Adipose tissue (tissue), 3 donors: Measurements from ENCODE around the gene ARHGAP24. TPM values are rescaled to one million over a fixed set of nuclear protein-coding genes. Genes with fewer than 3 reads are reported as not detected.
"Not testable (repeated sequence)": the region's sequence is repeated elsewhere in the genome, so short reads cannot be mapped to it uniquely, and the experiment has no call there.

Experiments used
- H3K27ac ChIP-seq: one replicate; pipeline ENCODE4 v1.5.1; 2013; ENCODE audit warnings: low read depth, low read length
- WGBS, 3 donors: extraction: QIAGEN DNeasy Blood & Tissue Kit; methylation state at CpG; one replicate each; pipeline ENCODE4 v1.1.7; 2013; 5-methylcytosine and 5-hydroxymethylcytosine counted together
- polyA plus RNA-seq, 3 donors: library from polyadenylated mRNA; stranded (reverse); fragments of 200-250 nt; gene quantifications; one replicate each; pipeline ENCODE4 v1.2.3, GENCODE V29; 2013
- donor health status: healthy with polysubstance abuse.
- donor health status: Bipolar disorder and iron deficiency.
- donor health status: healthy.

The ARHGAP24 gene
- polyA plus RNA-seq, 3 donors, result 7.9 to 10.3 (median 8.5) TPM

DNA sequence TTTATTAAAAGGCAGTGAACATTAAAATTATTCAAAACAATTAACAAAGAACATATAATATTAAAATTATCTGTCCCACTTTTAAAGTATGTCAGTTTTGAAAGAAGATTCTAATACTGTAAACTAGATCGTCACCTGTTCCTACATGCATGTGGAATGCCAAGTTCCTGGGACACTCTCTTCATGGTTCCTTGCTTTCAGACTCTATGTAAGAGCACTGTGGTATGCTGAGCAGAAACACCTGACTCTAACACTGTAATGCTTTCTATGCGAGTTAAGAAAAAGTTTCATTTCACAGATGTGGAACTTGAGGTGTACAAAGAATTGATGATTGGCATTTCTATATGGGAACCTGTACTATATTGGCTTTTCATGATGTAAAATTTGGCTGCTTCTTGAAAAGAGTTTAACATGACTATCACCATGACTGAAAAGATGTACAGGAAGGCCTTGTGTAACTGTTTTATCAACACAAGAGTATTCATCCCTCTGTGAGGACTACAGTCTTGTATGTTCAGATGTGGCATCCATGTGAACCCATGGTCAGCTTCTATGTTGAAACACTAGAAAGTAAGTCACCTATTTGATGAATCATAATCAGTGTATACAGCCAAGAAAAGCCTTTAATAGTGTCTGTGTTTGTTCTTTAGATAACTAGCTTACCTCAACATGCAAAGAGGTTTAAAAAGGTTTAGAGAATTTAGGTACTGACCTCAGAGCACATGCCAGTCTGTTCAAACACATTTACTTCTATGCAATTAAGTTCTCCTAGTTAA is 354.5 kb downstream of the ARHGAP24 start:
- no peak overlapping the region for H3K27ac ChIP-seq
- 42 to 72% (median 70%) methylated on average over 2 of the region's 2 CpGs for WGBS, 3 donors

DNA sequence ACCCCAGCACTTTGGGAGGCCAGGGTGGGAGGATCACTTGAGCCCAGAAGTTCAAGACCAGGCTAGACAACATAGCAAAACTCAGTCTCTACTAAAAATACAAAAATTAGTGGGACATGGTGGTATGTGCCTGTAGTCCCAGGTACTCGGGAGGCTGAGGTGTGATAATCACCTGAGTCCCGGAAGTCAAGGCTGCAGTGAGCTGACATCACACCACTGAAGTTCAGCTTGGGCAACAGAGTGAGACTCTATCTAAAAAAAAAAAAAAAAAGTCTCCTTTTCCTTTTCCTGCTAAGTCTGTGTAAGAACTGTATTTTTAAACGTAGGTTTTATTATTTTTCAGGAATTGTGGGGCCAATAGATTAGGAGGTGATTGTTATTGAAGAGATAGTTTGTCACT is 356.7 kb downstream of the ARHGAP24 start:
- WGBS, 3 donors, result 63 to 88% (median 86%) methylated on average over 3 of the region's 3 CpGs
- H3K27ac ChIP-seq, result no peak overlapping the region

DNA sequence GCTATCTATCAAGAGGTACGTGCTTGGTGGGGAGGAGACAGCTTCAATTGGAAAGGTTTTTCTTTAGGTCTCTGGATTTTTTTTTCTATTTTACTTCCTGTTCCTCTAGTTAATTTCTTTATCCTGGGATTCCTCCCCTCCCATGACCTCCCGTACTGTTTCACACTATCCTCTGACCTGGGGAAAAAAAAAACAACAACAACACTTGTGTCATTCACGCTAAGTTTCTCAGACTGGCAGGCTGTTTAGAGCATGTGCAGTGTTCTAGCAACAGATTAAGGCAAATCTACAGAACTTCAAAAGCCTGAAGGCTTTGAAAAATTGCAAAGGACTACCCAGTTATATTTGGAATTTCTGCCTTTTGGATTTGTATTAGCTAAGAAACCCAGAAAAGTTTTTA is 358.4 kb downstream of the ARHGAP24 start:
- H3K27ac ChIP-seq, result no peak overlapping the region
- 22 to 51% (median 41%) methylated on average over 3 of the region's 3 CpGs for WGBS, 3 donors

GRCh38 chr4:85834934-85835333 is 360.0 kb downstream of the ARHGAP24 start:
- WGBS, 3 donors, result 98% methylated on average over 6 of the region's 6 CpGs
- no peak overlapping the region for H3K27ac ChIP-seq

GRCh38 chr4:85836588-85837438 is 361.9 kb downstream of the ARHGAP24 start:
- 77 to 87% (median 83%) methylated on average over 3 of the region's 3 CpGs for WGBS, 3 donors
- no peak overlapping the region for H3K27ac ChIP-seq

GRCh38 chr4:85837439-85837733 is 362.4 kb downstream of the ARHGAP24 start:
- WGBS, 3 donors, result 48 to 74% (median 63%) methylated on average over 4 of the region's 4 CpGs
- H3K27ac ChIP-seq, result no peak overlapping the region

DNA sequence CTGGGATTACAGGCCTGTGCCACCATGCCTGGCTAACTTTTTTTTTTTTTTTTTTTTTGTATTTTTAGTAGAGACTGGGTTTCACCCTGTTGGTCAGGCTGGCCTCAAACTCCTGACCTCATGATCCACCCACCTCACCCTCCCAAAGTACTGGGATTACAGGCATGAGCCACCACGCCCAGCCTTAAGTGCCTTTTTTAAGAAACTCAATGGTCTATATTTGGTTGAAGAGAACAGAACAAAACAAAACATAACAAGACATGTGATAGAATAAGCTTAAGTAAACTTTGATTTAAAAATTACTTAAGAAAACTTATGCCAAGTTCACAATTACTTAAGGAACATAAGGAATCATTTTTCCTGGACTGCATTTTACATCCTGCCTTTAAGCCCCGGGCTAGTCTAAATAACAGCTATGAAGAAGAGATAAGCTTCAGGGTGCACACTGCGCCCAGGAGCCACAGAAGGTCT is 365.1 kb downstream of the ARHGAP24 start:
- 66 to 83% (median 79%) methylated on average over 3 of the region's 3 CpGs for WGBS, 3 donors
- not testable (repeated sequence) for H3K27ac ChIP-seq

- H3K27ac ChIP-seq, result no peak overlapping the region
- WGBS, 3 donors, result 41 to 53% (median 52%) methylated on average over 7 of the region's 7 CpGs
Measured at GRCh38 chr4:85842540-85842939, 367.6 kb downstream of the ARHGAP24 start.

DNA sequence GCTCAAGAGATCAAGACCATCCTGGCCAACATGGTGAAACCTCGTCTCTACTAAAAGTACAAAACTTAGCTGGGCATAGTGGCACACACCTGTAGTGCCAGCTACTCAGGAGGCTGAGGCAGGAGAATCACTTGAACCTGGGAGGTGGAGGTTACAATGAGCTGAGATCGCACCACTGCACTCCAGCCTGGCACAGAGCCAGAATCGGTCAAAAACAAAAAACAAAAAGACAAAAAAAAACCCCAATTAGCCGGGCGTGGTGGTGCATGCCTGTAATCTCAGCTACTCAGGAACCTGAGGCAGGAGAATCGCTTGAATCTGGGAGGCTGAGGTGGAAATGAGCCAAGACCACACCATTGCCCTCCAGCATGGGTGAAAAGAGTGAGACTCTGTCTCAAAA is 378.8 kb downstream of the ARHGAP24 start:
- WGBS, 3 donors, result 83 to 88% (median 83%) methylated on average over 6 of the region's 6 CpGs
- H3K27ac ChIP-seq, result not testable (repeated sequence)

GRCh38 chr4:85854546-85854945 is 379.6 kb downstream of the ARHGAP24 start:
- H3K27ac ChIP-seq, result no peak overlapping the region
- WGBS, 3 donors, result 69 to 96% (median 76%) methylated on average over 2 of the region's 2 CpGs

- no peak overlapping the region for H3K27ac ChIP-seq
- WGBS, 3 donors, result 60 to 62% (median 61%) methylated on average over 6 of the region's 6 CpGs
Measured at GRCh38 chr4:85860066-85860740, 385.3 kb downstream of the ARHGAP24 start.

GRCh38 chr4:85861064-85861765 is 386.3 kb downstream of the ARHGAP24 start:
- H3K27ac ChIP-seq, result no peak overlapping the region
- WGBS, 3 donors, result 29 to 67% (median 65%) methylated on average over 5 of the region's 5 CpGs

GRCh38 chr4:85862896-85863295 is 387.9 kb downstream of the ARHGAP24 start:
- WGBS, 3 donors, result 83 to 90% (median 87%) methylated on average over 4 of the region's 4 CpGs
- no peak overlapping the region for H3K27ac ChIP-seq

- H3K27ac ChIP-seq, result no peak overlapping the region
- WGBS, 3 donors, result 70 to 75% (median 75%) methylated on average over 5 of the region's 5 CpGs
Measured at GRCh38 chr4:85864259-85865205, 389.6 kb downstream of the ARHGAP24 start.

GRCh38 chr4:85865256-85865655 is 390.3 kb downstream of the ARHGAP24 start:
- H3K27ac ChIP-seq, result no peak overlapping the region

GRCh38 chr4:85866508-85866907 is 391.6 kb downstream of the ARHGAP24 start:
- WGBS, 3 donors, result 65 to 80% (median 69%) methylated on average over 1 of the region's 1 CpG
- H3K27ac ChIP-seq, result no peak overlapping the region

- H3K27ac ChIP-seq, result no peak overlapping the region
- WGBS, 3 donors, result 70 to 78% (median 73%) methylated on average over 1 of the region's 1 CpG
Measured at GRCh38 chr4:85867271-85867670, 392.3 kb downstream of the ARHGAP24 start.

GRCh38 chr4:85869181-85869580 is 394.2 kb downstream of the ARHGAP24 start:
- H3K27ac ChIP-seq, result no peak overlapping the region
- 73 to 75% (median 74%) methylated on average over 5 of the region's 5 CpGs for WGBS, 3 donors
